T-helper 2 cell treated with Interferon-gamma antibody and Interleukin-4, amounts not matched to agents 100 ng/mL and 5 ng/mL, for 36 hours (primary cell): ENCODE measurements around the gene LPAR1. TPM values are rescaled to one million over a fixed set of nuclear protein-coding genes. Genes with fewer than 3 reads are reported as not detected.
"Not testable (repeated sequence)": the region's sequence is repeated elsewhere in the genome, so short reads cannot be mapped to it uniquely, and the experiment has no call there.

Experiments used
- intact Hi-C: fragments of 100-400 bp; cut with micrococcal nuclease; formaldehyde crosslinking; loops from one replicate; pipeline ENCODE4 v1.15.1; 2023
- total RNA-seq: library from RNA; stranded (reverse); gene quantifications from 2 replicates; pipeline ENCODE4 v1.2.3, GENCODE V29; 2022

LPAR1 gene
- total RNA-seq, 1 donor from 2014 or later: not detected

DNA sequence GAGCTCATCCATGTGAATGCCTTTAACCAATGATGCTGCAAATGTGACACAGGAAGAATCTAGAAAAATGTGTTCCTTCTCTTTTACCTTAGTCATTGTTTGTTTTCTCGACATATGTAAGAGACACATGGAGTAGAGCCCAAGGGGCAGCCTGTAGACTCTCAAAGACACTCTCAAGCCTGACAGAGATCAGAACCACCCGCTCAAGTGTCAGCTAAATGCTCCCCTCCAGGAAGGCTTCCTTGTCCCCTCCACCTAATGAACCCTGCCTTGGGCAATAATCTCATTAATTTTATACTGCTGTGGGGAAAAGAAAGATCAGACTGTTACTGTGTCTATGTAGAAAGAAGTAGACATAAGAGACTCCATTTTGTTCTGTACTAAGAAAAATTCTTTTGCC lies 212.3 kb downstream of the LPAR1 start:
- intact Hi-C loops: no loop called here

- intact Hi-C loops: not testable (repeated sequence)
Observed at GRCh38 chr9:110825129-110825528, 213.1 kb downstream of the LPAR1 start.
